Mammary epithelial cell (primary cell): Measurements from ENCODE around the gene MAN2C1.

Source experiments
- CTCF ChIP-seq, 2 donors: IDR thresholded peaks in 1 of 2; conservative IDR thresholded peaks in 1 of 2; 2 replicates each; pipeline ENCODE4 v1.5.1; 2011 to 2012; ENCODE audit warnings: inconsistent platforms in 2 of 2, low read length in 2 of 2, mild to moderate bottlenecking in 2 of 2, control low read depth in 1 of 2, low read depth in 1 of 2; ENCODE audit not compliant: insufficient read depth in 1 of 2; ENCODE audit errors: extremely low read depth in 1 of 2
- EZH2 ChIP-seq: IDR thresholded peaks from 2 replicates; pipeline ENCODE4 v1.6.1; 2012; ENCODE audit warnings: low read length, inconsistent platforms, borderline replicate concordance

GRCh38 chr15:75356006-75356405, 12.4 kb downstream of the MAN2C1 start:
- TF ChIP-seq CTCF (conservative IDR thresholded peaks at IDR 0.05 in 1 of 2, IDR thresholded peaks at IDR 0.05 in 1 of 2; ENCODE audit: extremely low read depth in 1 of 2, insufficient read depth in 1 of 2, low read depth in 1 of 2, low read length in 2 of 2), result no peak
- TF ChIP-seq EZH2, result no peak
